NCI-H2081 (cell line): ENCODE results near the gene PACC1.

Experiments
- DNase-seq, 2 experiments: peaks; one replicate each; lab custom pipeline; 2025; lab: John Stamatoyannopoulos, UW

The PACC1 gene

GRCh38 chr1:212437179-212437798 is 22.6 kb upstream of the PACC1 start:
- peak in 1 of 2 experiments; percentile 30 for DNase-seq

DNA sequence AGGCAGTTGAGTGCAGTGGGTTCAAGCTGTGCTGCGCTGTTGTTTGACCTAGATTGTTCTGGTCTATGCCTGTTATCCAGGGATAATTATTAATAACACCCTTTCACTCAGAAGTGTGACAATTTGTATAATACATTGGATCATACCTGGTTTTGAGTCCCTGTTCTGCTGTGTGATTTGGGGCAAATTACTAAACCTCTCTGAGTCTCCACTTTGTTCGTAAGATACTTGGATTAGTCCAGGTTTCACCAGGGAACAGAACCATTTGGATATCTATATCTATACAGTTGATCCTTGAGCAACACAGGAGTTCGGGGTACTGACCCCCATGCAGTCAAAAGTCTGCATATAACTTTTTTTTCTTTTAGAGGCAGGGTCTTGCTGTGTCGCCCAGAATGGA is 20.3 kb upstream of the PACC1 start:
- DNase-seq = no peak

DNA sequence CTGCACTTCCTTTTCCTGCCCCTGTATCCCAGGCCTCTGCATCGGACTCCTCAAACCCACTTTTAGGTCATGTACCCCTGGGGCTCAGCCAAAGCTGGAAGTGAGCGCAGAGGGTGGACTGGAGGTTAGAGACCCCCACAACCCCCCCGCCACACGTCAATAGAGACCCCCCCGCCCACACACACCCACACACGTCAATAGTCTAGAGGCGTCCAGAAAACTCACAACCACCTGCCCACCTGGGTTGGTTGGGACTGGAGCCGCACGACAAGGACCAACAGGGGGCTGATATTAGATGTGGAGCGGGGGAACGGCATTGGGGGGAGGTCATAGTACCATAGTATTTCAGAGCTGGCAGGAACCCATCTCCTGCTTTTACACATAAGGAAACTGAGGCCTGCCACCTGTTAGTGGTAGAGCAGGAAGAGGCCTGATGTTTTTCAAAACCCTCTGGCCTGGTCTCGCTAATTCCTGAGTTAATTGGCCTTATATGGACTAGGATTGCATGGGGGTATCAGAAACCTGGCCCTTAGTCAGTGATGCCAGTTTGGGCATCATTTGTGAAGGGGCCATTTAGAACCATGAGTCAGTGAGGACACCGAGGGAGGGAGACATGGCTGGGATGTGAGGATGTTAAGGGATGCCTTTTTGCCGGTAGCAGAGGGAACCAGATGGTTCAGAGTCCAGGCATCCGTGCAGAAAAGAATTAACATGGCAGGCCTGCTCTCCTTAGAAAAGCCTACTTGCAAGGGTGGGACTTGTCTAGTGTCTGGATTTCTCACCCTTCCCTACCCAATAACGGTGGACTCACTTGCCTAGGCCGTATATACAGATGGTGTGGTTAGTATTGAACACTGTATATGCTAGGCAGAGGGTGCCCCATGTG is 19.1 kb upstream of the PACC1 start:
- DNase-seq = no peak

GRCh38 chr1:212432661-212433576 is 18.2 kb upstream of the PACC1 start, which contains the start of gene NENF:
Gene NENF (plus strand): TSS chr1:212432920. CDS start chr1:212432944, 24 bp downstream.
- DNase-seq = peak; percentile 82 to 88

DNA sequence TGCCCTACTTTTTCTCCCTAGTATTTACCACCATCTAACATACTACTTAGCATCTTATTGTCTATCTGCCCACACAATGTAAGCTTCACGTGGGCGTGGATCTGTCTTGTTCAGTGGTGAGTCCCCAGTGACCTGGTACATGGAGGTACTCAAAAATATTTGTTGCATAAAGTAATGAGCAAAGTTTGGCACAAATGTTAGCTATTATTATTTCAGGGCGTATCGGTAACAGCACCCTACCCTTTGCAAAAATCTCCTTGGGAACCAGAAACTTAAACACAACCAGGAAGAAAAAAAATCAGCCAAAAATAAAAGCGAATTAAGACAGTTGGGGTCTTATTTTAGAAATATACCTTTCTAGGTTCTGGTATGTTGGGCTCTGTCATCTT is 17.6 kb upstream of the PACC1 start:
- no peak for DNase-seq

DNA sequence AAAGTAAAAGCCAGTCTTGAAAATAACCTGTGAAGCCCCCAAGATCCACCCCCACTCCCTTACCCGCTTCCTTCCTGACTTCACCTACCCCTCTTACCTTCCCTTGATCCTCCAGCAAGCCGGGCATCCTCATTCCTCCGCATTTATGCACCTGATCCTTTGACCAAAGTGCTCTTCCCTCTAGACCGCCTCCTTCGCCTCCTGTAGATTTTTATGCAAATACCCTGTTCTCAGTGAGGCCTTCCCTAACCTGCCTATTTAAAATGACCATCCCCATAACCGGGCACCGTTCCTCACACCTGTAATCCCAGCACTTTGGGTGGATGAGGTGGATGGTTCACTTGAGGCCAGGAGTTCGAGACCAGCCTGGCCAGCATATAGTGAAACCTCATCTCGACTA is 17.0 kb upstream of the PACC1 start:
- DNase-seq = no peak

- DNase-seq = no peak
Observed at GRCh38 chr1:212430955-212431394, 16.3 kb upstream of the PACC1 start.

- no peak for DNase-seq
Observed at GRCh38 chr1:212430416-212430815, 15.7 kb upstream of the PACC1 start.

- no peak for DNase-seq
Observed at GRCh38 chr1:212428496-212428895, 13.8 kb upstream of the PACC1 start.

- DNase-seq = no peak
Observed at GRCh38 chr1:212423879-212424278, 9.2 kb upstream of the PACC1 start.

DNA sequence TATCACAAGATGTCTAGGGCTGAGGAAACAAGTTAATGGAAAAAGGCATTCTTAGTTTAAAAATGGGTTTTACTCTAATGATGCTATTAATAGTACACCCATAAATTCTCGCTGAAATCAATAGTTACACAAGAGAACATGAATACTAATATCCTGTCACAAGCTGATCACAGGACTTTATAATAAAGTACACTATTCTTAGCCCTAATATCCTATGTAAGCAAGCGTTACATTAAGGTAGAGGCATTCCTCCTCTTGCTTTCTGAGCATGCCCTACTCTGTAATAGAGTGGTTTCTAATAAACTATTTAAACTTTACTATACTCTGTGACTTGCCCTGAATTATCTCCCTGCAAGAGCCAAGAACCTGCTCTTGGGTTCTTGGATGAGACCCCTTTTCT is 6.5 kb upstream of the PACC1 start:
- no peak for DNase-seq

DNA sequence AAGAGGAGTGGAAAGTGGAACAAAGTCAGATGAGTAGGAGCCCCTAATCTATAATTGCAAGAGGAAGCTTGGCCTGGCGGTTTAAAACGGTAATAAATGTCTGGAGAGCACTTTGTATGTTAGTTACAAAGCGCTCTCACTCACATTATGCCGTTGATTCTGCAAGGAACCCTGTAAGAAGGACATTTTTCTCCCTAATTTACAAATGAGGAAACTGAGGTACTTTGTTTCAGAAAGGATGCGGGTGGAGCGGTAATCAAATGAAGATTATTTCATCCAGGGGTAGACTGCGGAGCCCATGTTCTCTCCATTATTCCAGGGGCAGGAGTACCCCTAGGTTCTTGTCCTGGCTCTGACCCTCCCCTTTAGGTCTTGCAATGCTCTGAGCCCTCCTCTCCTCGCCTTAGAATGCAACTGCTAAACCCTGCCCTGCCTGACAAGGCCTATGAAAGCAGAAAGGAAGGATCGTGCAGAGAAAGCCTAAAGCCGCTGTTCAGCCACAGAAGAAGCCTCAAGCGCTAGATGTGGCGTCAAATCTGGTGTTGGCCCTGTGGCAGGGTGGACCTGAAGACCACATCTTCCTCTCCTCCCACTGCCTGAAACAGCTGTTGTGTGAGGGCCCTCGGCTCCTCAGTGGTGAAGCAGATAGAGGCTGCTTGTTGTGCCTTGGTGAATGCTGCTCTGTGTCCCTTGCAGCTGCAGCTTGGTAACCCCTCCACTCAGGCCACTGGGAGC is 588 bp upstream of the PACC1 start:
- DNase-seq = no peak

GRCh38 chr1:212413902-212414327 is 771 bp downstream of the PACC1 start:
- DNase-seq = no peak

DNA sequence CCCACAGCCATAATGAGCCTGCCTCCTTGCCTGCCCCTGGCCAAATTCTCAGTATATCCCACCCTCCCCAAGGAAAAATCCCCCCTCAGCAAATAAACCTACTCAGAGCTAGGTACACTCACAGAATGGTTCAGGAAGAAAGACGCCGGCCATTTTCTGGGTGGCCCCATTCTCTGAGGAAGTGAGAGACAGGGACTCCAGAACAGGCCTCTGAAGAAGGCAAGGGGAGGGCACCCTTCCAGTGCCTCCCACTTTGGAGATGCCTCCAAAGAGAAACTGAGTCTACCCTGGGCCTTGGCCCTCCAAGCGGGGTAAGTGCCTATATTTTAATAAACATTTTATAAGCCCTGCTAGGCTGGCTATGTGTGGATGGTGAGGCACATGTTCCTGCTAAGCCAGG is 2.3 kb downstream of the PACC1 start:
- DNase-seq = no peak

DNA sequence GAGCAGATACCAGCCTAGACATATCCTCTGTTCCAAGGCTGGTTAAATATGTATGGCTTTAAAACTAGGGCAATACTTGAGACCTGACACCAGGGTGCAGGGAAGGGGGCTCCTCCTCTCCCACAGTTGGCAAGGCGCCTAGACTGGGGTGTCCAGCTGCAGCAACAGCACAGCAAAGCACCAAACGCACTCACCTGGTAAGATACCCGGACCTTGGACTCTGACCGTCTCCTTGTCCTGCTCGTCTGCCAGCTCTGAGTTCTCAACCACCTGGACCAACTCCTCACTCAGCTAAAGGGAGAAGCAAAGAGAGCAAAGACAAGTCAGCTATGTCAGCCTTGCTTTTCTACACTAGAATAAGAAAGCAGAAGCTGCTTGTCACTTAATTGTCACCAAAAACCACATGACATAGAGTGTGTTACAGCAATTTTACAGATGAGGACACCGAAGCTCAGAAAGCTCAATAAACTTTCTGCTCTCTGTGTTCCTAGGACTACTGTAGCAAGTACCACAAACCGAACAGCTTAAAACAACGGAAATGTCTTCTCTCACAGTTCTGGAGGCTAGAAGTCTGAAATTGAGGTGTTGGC is 4.4 kb downstream of the PACC1 start:
- DNase-seq = no peak

GRCh38 chr1:212402666-212403321 is 11.9 kb downstream of the PACC1 start:
- no peak for DNase-seq

DNA sequence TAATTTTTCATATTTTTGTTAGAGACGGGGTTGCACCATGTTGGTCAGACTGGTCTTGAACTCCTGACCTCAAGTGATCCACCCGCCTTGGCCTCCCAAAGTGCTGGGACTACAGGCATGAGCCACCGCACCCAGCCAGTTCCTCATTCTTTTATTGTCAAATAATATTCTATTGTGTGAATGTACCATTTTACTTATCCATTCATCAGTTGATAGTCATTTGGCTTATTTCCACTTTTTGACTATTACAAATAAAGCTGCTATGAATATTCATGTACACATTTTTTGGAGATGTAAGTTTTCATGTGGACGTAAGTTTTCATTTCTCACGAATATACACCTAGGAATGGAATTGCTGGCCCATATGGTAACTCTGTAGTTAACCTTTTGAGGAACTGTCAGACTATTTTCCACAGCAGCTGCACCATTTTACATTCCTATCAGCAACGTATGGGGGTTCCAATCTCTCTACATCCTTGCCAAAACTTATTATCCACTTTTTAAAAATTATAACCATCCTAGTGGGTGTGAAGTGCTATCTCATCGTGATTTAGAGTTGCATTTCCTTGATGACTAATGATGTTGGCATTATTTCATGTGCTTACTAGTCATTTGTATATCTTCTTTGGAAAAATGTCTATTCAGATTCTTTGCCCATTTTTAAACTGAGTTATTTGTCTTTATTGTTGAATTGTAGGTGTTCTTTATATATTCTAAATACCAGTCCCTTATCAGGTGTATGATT is 12.7 kb downstream of the PACC1 start:
- DNase-seq = no peak

DNA sequence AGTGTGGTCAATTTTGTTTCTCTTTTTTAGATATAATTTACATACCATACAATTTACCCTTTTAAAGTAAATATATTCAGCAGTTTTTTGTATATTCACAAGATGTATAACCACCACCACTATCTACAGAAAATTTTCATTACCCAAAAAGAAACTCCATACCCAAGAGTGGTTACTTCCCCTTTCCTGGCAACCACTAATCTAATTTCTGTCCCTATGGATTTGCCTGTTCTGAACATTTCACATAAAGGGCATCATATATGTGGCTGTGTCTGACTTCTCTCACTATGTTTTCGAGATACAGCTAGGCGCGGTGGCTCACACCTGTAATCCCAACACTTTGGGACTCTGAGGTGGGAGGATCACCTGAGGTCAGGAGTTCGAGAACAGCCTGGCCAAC is 13.6 kb downstream of the PACC1 start:
- no peak for DNase-seq

GRCh38 chr1:212397171-212397570 is 17.5 kb downstream of the PACC1 start:
- DNase-seq = no peak

DNA sequence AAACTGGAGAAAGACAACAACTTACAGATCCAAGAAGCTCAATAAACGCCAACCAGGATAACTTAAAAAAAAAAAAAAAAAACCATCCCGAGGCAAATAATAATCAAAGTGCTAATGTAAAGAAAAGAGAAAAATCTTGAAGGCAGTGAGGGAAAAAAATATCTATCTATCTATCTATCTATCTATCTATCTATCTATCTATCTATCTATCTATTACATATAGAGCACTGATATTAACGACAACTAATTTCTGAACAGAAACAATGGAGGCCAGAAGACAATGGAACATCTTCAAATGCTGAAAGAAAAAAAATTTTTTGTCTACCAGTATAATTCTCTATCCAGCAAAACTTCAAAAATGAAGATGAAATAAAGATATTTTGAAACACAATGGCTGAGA is 18.0 kb downstream of the PACC1 start:
- no peak for DNase-seq
